ENCODE data around the gene CSNK1G1. TPM values are rescaled to one million over a fixed set of nuclear protein-coding genes. Genes with fewer than 3 reads are reported as not detected.
"Not testable (repeated sequence)": the region's sequence is repeated elsewhere in the genome, so short reads cannot be mapped to it uniquely, and the experiment has no call there.

CSNK1G1 gene
- polyA plus RNA-seq, 1 experiment = 8.0 TPM

DNA sequence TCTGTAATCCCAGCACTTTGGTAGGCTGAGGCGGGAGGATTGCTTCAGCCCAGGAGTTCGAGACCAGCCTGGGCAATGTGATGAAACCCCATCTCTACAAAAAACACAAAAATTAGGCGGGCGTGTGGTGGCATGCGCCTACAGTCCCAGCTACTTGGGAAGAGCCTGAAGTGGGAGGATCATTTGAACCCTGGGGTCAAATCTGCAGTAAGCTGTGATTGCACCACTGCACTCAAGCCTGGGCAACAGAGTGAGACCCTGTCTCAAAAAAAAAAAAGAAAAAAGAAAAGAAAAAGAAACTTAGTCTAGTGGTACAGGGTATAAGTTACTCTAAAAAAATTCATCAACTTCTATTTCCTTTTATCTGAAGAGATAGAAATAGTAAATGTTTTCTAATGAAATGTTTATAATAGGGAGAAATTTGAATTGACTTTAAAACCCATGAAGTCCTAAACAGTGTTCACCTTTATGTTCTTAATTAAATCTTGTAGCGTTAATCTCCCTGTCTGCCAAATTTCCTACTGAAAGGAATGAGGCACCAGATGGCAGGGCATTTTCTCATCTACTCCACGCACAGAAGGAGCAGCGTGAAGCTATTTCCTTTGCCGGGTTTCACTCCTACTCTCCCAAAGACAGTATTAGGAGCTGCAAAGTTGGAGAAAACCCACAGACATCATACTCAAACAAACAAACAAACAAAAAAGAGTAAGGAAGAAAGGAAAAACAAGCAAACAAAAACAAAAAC, 23.4 kb upstream of the CSNK1G1 start:
- Histone ChIP-seq H3K27me3 (ENCODE audit: control insufficient read depth, insufficient read depth, low read length) (no peaks in the 10 kb centered on the region), H3K36me3 (ENCODE audit: control insufficient read depth, insufficient read depth, low read length) (no peaks in the 10 kb centered on the region), H3K4me3 (ENCODE audit: low read depth, low read length) (no peak overlapping the region)
- ChIA-PET CTCF (interaction anchor here (0.6 kb wide), 1 partner anchor 259 kb away, joined by 3 read pairs; no protein-coding TSS in a partner anchor), POLR2A (no interaction called here)
- TF ChIP-seq CTCF (IDR thresholded peaks at IDR 0.05; ENCODE audit: insufficient read depth, low read depth, low read length) = no peak
- no peak for DNase-seq (ENCODE audit: low read depth)

DNA sequence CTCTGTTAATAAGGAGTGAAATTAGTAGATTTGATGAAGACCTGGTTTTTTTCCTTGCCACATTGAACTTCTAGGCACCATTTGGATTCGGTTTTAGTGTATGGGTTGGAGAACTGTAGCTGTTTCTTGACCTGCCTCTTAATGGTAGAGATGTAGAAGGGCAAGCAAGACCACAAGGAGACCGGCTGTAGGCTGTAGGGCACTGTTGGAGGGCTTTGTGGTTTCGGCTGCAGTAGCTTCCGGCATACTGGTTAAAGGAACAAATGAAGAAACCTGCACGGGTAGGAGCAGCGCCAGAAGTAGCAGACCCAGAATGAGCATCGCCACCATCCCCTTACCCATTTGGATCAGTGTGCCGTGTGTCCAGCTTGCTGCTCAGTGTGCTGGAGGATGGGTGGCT, 17.4 kb upstream of the CSNK1G1 start:
- no peak for TF ChIP-seq CTCF (IDR thresholded peaks at IDR 0.05; ENCODE audit: insufficient read depth, low read depth, low read length)
- Histone ChIP-seq H3K27me3 (ENCODE audit: control insufficient read depth, insufficient read depth, low read length) (no peaks in the 10 kb centered on the region), H3K4me3 (ENCODE audit: low read depth, low read length) (no peak overlapping the region), H3K36me3 (ENCODE audit: control insufficient read depth, insufficient read depth, low read length) (no peaks in the 10 kb centered on the region)
- DNase-seq (ENCODE audit: low read depth) = no peak
- ChIA-PET CTCF (interaction anchor here (0.7 kb wide), 1 partner anchor 15 kb away, joined by 3 read pairs; no protein-coding TSS in a partner anchor), POLR2A (no interaction called here)

DNA sequence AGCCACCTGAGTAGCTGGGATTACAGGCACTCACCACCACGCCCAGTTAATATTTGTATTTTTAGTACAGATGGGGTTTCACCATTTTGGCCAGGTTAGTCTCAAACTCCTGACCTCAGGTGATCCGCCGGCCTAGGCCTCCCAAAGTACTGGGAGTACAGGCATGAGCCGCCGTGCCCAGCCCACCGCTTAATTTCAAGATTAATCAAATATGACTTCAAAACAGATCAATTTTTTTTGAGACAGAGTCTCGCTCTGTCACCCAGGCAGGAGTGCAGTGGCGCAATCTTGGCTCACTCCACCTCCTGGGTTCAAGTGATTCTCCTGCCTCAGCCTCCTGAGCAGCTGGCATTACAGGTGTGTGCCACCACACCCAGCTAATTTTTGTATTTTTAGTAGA, 15.4 kb upstream of the CSNK1G1 start:
- POLR2A ChIA-PET; DNase-seq (ENCODE audit: low read depth): not testable (repeated sequence)
- CTCF ChIA-PET = interaction anchor here (0.5 kb wide), 1 partner anchor 111 kb away, joined by 3 read pairs; no protein-coding TSS in a partner anchor

GRCh38 chr15:64369078-64369607, 13.2 kb upstream of the CSNK1G1 start:
- no peak for TF ChIP-seq CTCF (IDR thresholded peaks at IDR 0.05; ENCODE audit: insufficient read depth, low read depth, low read length)
- Histone ChIP-seq H3K36me3 (ENCODE audit: control insufficient read depth, insufficient read depth, low read length) (no peaks in the 10 kb centered on the region), H3K4me3 (ENCODE audit: low read depth, low read length) (no peak overlapping the region), H3K27me3 (ENCODE audit: control insufficient read depth, insufficient read depth, low read length) (no peaks in the 10 kb centered on the region)
- DNase-seq (ENCODE audit: low read depth) = no peak
- ChIA-PET POLR2A (no interaction called here), CTCF (interaction anchor here (0.6 to 1.2 kb wide), 2 partner anchors 13 to 525 kb away, joined by 3 read pairs; partner anchors contain the start of gene CSNK1G1)

More for the DNA sequence above, 15.4 kb upstream of the CSNK1G1 start:
- H3K27me3 ChIP-seq (ENCODE audit: control insufficient read depth, insufficient read depth, low read length); H3K4me3 ChIP-seq (ENCODE audit: low read depth, low read length); H3K36me3 ChIP-seq (ENCODE audit: control insufficient read depth, insufficient read depth, low read length): not testable (repeated sequence)

GRCh38 chr15:64361259-64361658, 5.3 kb upstream of the CSNK1G1 start:
- POLR2A ChIA-PET = no interaction called here
- no peak overlapping the region for H3K4me3 ChIP-seq (ENCODE audit: low read depth, low read length)
- no peaks in the 10 kb centered on the region for H3K27me3 ChIP-seq (ENCODE audit: control insufficient read depth, insufficient read depth, low read length)
- DNase-seq (ENCODE audit: low read depth) = no peak
- CTCF ChIA-PET = no interaction called here
- no peak for TF ChIP-seq CTCF (IDR thresholded peaks at IDR 0.05; ENCODE audit: insufficient read depth, low read depth, low read length)
- no peaks in the 10 kb centered on the region for H3K36me3 ChIP-seq (ENCODE audit: control insufficient read depth, insufficient read depth, low read length)
